GM18861 (cell line): ENCODE results near the gene FBXO46.
"Not testable (repeated sequence)": the region's sequence is repeated elsewhere in the genome, so short reads cannot be mapped to it uniquely, and the experiment has no call there.

Experiments used
- ATAC-seq: cut with Tn5 transposase; IDR thresholded peaks from one replicate; pipeline ENCODE4 v1.9.1; 2021; ENCODE audit not compliant: unreplicated experiment

Gene FBXO46

GRCh38 chr19:45729800-45730290 lies 851 bp downstream of the FBXO46 start:
- ATAC-seq, result no peak

- ATAC-seq, result not testable (repeated sequence)
Measured at GRCh38 chr19:45728683-45729082, 2.0 kb downstream of the FBXO46 start.

- ATAC-seq, result not testable (repeated sequence)
Measured at GRCh38 chr19:45720065-45720464, 10.6 kb downstream of the FBXO46 start.

- ATAC-seq, result no peak
Measured at GRCh38 chr19:45717983-45718650, 12.6 kb downstream of the FBXO46 start.

- peak; percentile 84 for ATAC-seq
Measured at GRCh38 chr19:45717131-45717982, 13.3 kb downstream of the FBXO46 start.

- no peak for ATAC-seq
Measured at GRCh38 chr19:45716359-45717130, 14.2 kb downstream of the FBXO46 start.

GRCh38 chr19:45715139-45715538 lies 15.6 kb downstream of the FBXO46 start:
- ATAC-seq, result no peak

- no peak for ATAC-seq
Measured at GRCh38 chr19:45713141-45713540, 17.6 kb downstream of the FBXO46 start.

- ATAC-seq, result no peak
Measured at GRCh38 chr19:45712699-45713067, 18.0 kb downstream of the FBXO46 start.

GRCh38 chr19:45711851-45712698 lies 18.6 kb downstream of the FBXO46 start:
- no peak for ATAC-seq

GRCh38 chr19:45710356-45711130 lies 20.2 kb downstream of the FBXO46 start:
- no peak for ATAC-seq

- ATAC-seq, result no peak
Measured at GRCh38 chr19:45705710-45706415, 24.8 kb downstream of the FBXO46 start.

- no peak for ATAC-seq
Measured at GRCh38 chr19:45705115-45705514, 25.6 kb downstream of the FBXO46 start.

GRCh38 chr19:45701676-45702075 lies 29.0 kb downstream of the FBXO46 start:
- no peak for ATAC-seq

GRCh38 chr19:45693106-45693788 lies 37.4 kb downstream of the FBXO46 start:
- ATAC-seq, result no peak

GRCh38 chr19:45692187-45693105 lies 38.2 kb downstream of the FBXO46 start, which contains the start of gene QPCTL:
Gene QPCTL (plus strand): TSS chr19:45692666. CDS start chr19:45692704, 38 bp downstream.
- peak; percentile 76 for ATAC-seq

- ATAC-seq, result peak; percentile 39
Measured at GRCh38 chr19:45691516-45692186, 39.0 kb downstream of the FBXO46 start, which contains the start of gene SNRPD2. Gene SNRPD2 (minus strand): TSS chr19:45691953. CDS start chr19:45691888, 65 bp downstream.
